ENCODE measurements around the gene TSPEAR. TPM values are rescaled to one million over a fixed set of nuclear protein-coding genes. Genes with fewer than 3 reads are reported as not detected.

TSPEAR gene
- total RNA-seq, 2 donors from 2014 or later, result not detected

DNA sequence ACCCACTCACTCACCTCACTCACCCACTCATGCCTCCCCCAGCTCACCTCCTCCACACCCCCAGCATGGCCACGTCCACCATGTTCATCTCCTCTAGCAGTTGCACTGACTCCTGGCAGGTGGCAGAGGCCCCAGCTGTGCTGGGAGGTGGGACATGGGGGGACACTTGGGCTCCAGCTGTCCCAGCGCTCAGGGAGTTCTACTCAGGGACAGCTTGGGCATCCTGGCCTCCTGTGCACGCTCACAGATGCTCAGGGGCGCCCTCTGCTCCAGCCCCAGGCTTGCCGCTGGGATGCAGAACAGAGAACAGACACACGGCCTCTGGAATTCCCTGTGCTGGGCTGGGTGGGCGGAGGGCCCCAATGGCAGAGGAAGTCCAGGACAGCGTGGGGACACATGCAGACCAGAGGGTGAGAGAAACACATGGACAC is 94.3 kb downstream of the TSPEAR start:
- Histone ChIP-seq H3K4me1 (no peaks in the 10 kb centered on the region), H3K27me3 (no peaks in the 10 kb centered on the region), H3K27ac (no peak overlapping the region), H3K36me3 (no peaks in the 10 kb centered on the region), H3K9me3 (no peaks in the 10 kb centered on the region), H3K9ac (ENCODE audit: low read depth in 2 of 2, low read length in 2 of 2) (no peak overlapping the region), H3K4me3 (no peak overlapping the region)
- TF ChIP-seq, protein P1, sequence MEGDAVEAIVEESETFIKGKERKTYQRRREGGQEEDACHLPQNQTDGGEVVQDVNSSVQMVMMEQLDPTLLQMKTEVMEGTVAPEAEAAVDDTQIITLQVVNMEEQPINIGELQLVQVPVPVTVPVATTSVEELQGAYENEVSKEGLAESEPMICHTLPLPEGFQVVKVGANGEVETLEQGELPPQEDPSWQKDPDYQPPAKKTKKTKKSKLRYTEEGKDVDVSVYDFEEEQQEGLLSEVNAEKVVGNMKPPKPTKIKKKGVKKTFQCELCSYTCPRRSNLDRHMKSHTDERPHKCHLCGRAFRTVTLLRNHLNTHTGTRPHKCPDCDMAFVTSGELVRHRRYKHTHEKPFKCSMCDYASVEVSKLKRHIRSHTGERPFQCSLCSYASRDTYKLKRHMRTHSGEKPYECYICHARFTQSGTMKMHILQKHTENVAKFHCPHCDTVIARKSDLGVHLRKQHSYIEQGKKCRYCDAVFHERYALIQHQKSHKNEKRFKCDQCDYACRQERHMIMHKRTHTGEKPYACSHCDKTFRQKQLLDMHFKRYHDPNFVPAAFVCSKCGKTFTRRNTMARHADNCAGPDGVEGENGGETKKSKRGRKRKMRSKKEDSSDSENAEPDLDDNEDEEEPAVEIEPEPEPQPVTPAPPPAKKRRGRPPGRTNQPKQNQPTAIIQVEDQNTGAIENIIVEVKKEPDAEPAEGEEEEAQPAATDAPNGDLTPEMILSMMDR (IDR thresholded peaks at IDR 0.05), result no peak
- DNase-seq, result no peak
- intact Hi-C loops (cut with DNase I), result no loop called here

DNA sequence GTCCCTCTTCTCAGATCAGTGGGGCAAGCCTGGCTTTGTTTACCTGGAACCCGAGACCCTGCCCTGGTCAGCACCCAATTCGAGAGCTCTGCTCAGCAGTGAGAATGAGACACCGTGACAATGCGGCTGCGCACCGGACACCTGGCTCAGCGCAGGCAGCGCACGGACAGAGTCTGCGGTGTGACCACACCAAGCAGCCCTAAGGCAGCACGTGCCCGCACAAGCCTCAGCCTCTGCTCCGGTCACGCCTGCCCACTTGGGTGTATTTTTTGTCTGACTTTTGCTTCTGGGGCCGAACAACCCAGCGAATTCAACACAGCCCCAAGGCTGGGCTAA is 94.8 kb downstream of the TSPEAR start:
- intact Hi-C loops (cut with DNase I), result no loop called here
- no peaks in the 10 kb centered on the region for H3K27me3 ChIP-seq
- H3K36me3 ChIP-seq, result no peaks in the 10 kb centered on the region
- H3K9me3 ChIP-seq, result no peaks in the 10 kb centered on the region
- H3K4me1 ChIP-seq, result no peaks in the 10 kb centered on the region
- DNase-seq, result no peak
- no peak overlapping the region for H3K9ac ChIP-seq (ENCODE audit: low read depth in 2 of 2, low read length in 2 of 2)
- H3K4me3 ChIP-seq, result no peak overlapping the region
- no peak overlapping the region for H3K27ac ChIP-seq
- TF ChIP-seq, protein P1 (IDR thresholded peaks at IDR 0.05), result no peak

DNA sequence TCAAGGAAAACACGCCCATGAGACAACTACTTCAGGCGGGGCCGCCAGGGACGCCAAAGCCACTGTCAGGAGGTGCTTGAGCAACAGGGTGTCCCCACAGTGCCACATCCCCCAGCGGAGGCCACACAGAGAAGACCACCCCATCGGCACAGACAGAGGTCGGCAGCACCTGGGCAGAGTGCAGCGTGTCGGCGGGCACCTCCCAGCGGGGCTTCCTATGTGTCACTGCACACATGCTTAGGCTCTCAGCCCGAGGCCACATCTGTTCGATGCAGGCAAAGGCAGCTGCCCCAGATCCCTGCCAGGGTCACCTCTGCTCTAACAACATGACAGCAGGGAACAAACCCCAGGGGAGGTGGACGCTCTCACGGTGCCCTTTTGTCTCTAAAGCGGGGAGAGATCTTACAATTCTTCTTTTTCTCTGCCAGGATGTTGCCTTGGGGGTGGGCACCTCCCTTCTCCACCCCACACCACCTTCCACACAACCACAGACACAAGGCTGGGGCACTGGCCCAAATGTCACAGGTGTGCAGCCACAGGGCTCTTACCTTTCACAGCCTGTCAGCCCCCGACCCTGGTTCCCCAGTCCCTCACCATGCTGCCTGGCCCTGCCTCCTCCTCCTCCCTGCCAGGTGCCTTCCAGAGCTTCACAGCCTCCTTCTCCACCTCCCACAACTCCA is 95.3 kb downstream of the TSPEAR start:
- no peaks in the 10 kb centered on the region for H3K9me3 ChIP-seq
- H3K4me3 ChIP-seq, result no peak overlapping the region
- intact Hi-C loops (cut with DNase I), result no loop called here
- TF ChIP-seq, protein P1 (IDR thresholded peaks at IDR 0.05), result no peak
- H3K27ac ChIP-seq, result no peak overlapping the region
- H3K9ac ChIP-seq (ENCODE audit: low read depth in 2 of 2, low read length in 2 of 2), result no peak overlapping the region
- no peaks in the 10 kb centered on the region for H3K36me3 ChIP-seq
- H3K4me1 ChIP-seq, result no peaks in the 10 kb centered on the region
- no peaks in the 10 kb centered on the region for H3K27me3 ChIP-seq
- DNase-seq, result no peak

DNA sequence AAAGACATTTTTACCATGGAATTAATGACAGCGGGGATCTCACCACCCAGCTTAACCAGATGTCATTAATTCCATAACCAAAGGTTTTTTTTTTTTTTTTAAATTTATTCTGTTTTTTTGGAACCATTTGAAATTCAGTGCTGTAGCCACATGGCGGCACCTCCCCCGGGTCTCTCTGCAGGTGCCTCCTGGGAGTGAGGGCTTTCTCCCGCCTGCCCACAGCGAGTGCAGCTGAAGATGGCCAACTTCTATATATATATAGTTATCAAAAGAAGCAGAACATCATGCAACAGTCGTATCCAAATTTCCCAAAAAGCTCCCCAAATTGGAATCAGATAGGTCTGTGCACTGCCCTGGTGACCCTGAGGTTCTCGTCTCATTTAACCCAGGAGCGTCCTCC is 95.9 kb downstream of the TSPEAR start:
- H3K4me1 ChIP-seq, result no peaks in the 10 kb centered on the region
- H3K36me3 ChIP-seq, result no peaks in the 10 kb centered on the region
- no peak overlapping the region for H3K9ac ChIP-seq (ENCODE audit: low read depth in 2 of 2, low read length in 2 of 2)
- intact Hi-C loops (cut with DNase I), result no loop called here
- TF ChIP-seq, protein P1 (IDR thresholded peaks at IDR 0.05), result no peak
- H3K27ac ChIP-seq, result no peak overlapping the region
- DNase-seq, result no peak
- H3K27me3 ChIP-seq, result no peaks in the 10 kb centered on the region
- no peak overlapping the region for H3K4me3 ChIP-seq
- no peaks in the 10 kb centered on the region for H3K9me3 ChIP-seq

DNA sequence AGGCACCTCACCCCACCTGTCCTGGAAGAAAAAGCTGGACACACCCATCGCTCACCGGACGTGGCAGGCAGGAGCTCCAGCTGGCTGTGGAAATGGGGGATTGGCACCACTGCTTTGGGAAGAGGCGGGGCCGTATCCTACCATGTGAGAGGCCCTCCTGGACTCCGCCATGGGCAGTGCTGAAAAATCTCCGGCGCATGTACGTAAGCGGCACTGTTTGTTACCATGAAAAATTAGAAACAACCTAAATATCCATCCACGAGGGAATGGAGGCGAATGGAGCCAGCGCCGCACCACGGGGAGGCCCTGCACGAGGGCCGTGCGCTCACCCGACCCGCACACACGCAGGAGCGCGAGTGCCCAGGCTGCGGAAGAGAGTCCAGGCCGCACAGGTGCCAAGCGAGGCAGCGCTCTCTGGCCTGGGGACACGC is 96.4 kb downstream of the TSPEAR start:
- intact Hi-C loops (cut with DNase I), result no loop called here
- Histone ChIP-seq H3K27me3 (no peaks in the 10 kb centered on the region), H3K4me3 (no peak overlapping the region), H3K36me3 (no peaks in the 10 kb centered on the region), H3K4me1 (no peaks in the 10 kb centered on the region), H3K9ac (ENCODE audit: low read depth in 2 of 2, low read length in 2 of 2) (no peak overlapping the region), H3K9me3 (no peaks in the 10 kb centered on the region), H3K27ac (no peak overlapping the region)
- TF ChIP-seq, protein P1 (IDR thresholded peaks at IDR 0.05), result no peak
- no peak for DNase-seq
